HEK293 (cell line): Measurements from ENCODE around the gene UBE3A.

ENCODE experiments used
- CTCF ChIA-PET: fragments of 350-600 bp; formaldehyde crosslinking; extraction: SDS; loops from one replicate; lab custom pipeline; 2021; ENCODE audit warnings: antibody characterized with exemption; lab: Yijun Ruan, JAX
- POLR2A ChIA-PET: fragments of 300-600 bp; formaldehyde crosslinking; extraction: SDS; loops from one replicate; lab custom pipeline; 2020; ENCODE audit warnings: antibody characterized with exemption, inconsistent platforms; lab: Yijun Ruan, JAX
- H3K27ac ChIP-seq: fragments of 200-500 bp; sonication (Bioruptor generic); 2 replicates; pipeline ENCODE4 v1.5.1; 2014; ENCODE audit warnings: low read depth, low read length, control low read depth, inconsistent platforms; ENCODE audit errors: extremely low read depth
- H3K36me3 ChIP-seq, 2 experiments: fragments of 200-500 bp in 1 of 2; sonication (Bioruptor generic) in 1 of 2; 1 replicate in 1 of 2; 2 replicates in 1 of 2; pipeline ENCODE4 v1.5.1; 2014 to 2017; ENCODE audit warnings: inconsistent platforms in 2 of 2, low read length in 2 of 2; ENCODE audit not compliant: control insufficient read depth in 2 of 2, insufficient read depth in 1 of 2
- H3K4me1 ChIP-seq: fragments of 200-500 bp; sonication (Bioruptor generic); 2 replicates; pipeline ENCODE4 v1.5.1; 2014; ENCODE audit warnings: mild to moderate bottlenecking, low read length, inconsistent platforms; ENCODE audit not compliant: control insufficient read depth, insufficient read depth
- H3K4me3 ChIP-seq: 2 replicates; pipeline ENCODE4 v1.5.1; 2011; ENCODE audit warnings: low read depth, mild to moderate bottlenecking, control low read depth, low read length, moderate library complexity
- H3K9me3 ChIP-seq: fragments of 200-500 bp; sonication (Bioruptor generic); 2 replicates; pipeline ENCODE4 v1.5.1; 2014; ENCODE audit warnings: low read depth, low read length, inconsistent platforms; ENCODE audit not compliant: control insufficient read depth, insufficient read depth
- ATF2 ChIP-seq: fragments of 450-650 bp; formaldehyde crosslinking; IDR thresholded peaks from 2 replicates; pipeline ENCODE4 v1.5.1; 2016; ENCODE audit warnings: missing biosample characterization, missing genetic modification characterization, low read depth
- FEZF1 ChIP-seq: fragments of 450-650 bp; formaldehyde crosslinking; IDR thresholded peaks from 2 replicates; pipeline ENCODE4 v1.5.1; 2016; ENCODE audit warnings: missing biosample characterization, missing genetic modification characterization
- GLI2 ChIP-seq: fragments of 450-650 bp; formaldehyde crosslinking; IDR thresholded peaks from 2 replicates; pipeline ENCODE4; 2017; ENCODE audit warnings: missing biosample characterization, missing genetic modification characterization, low read depth, borderline replicate concordance
- GLIS2 ChIP-seq: fragments of 450-650 bp; formaldehyde crosslinking; IDR thresholded peaks from 2 replicates; pipeline ENCODE4 v1.5.1; 2016; ENCODE audit warnings: missing biosample characterization, missing genetic modification characterization
- YY2 ChIP-seq: fragments of 450-650 bp; formaldehyde crosslinking; IDR thresholded peaks from 2 replicates; pipeline ENCODE4 v1.5.1; 2016; ENCODE audit warnings: missing biosample characterization, missing genetic modification characterization
- ZBTB49 ChIP-seq: fragments of 450-650 bp; formaldehyde crosslinking; IDR thresholded peaks from 2 replicates; pipeline ENCODE4 v1.5.1; 2016; ENCODE audit warnings: missing biosample characterization, missing genetic modification characterization, low read depth
- ZFP3 ChIP-seq: fragments of 450-650 bp; formaldehyde crosslinking; IDR thresholded peaks from 2 replicates; pipeline ENCODE4 v1.5.1; 2016; ENCODE audit warnings: low read depth, missing biosample characterization, missing genetic modification characterization
- ZNF10 ChIP-seq: fragments of 450-650 bp; formaldehyde crosslinking; IDR thresholded peaks from 2 replicates; pipeline ENCODE4 v1.5.1; 2017; ENCODE audit warnings: missing biosample characterization, missing genetic modification characterization
- ZNF155 ChIP-seq: fragments of 450-650 bp; formaldehyde crosslinking; IDR thresholded peaks from 2 replicates; pipeline ENCODE4 v1.5.1; 2016; ENCODE audit warnings: missing biosample characterization, missing genetic modification characterization
- ZNF174 ChIP-seq: fragments of 450-650 bp; formaldehyde crosslinking; IDR thresholded peaks from 2 replicates; pipeline ENCODE4 v1.5.0; 2017; ENCODE audit warnings: missing biosample characterization, mild to moderate bottlenecking, missing genetic modification characterization
- ZNF280C ChIP-seq: fragments of 450-650 bp; formaldehyde crosslinking; IDR thresholded peaks from 2 replicates; pipeline ENCODE4 v1.5.1; 2016; ENCODE audit warnings: missing biosample characterization, missing genetic modification characterization
- ZNF280D ChIP-seq: fragments of 450-650 bp; formaldehyde crosslinking; IDR thresholded peaks from 2 replicates; pipeline ENCODE4 v1.5.1; 2016; ENCODE audit warnings: missing biosample characterization, missing genetic modification characterization
- ZNF350 ChIP-seq: fragments of 450-650 bp; formaldehyde crosslinking; IDR thresholded peaks from 2 replicates; pipeline ENCODE4 v1.5.0; 2017; ENCODE audit warnings: missing biosample characterization, mild to moderate bottlenecking, missing genetic modification characterization
- ZNF394 ChIP-seq: fragments of 450-650 bp; formaldehyde crosslinking; IDR thresholded peaks from 2 replicates; pipeline ENCODE4 v1.5.1; 2016; ENCODE audit warnings: missing biosample characterization, missing genetic modification characterization, mild to moderate bottlenecking, moderate library complexity, borderline replicate concordance
- ZNF48 ChIP-seq: fragments of 450-650 bp; formaldehyde crosslinking; IDR thresholded peaks from 2 replicates; pipeline ENCODE4 v1.5.1; 2016; ENCODE audit warnings: missing biosample characterization, missing genetic modification characterization
- ZNF513 ChIP-seq: fragments of 450-650 bp; IDR thresholded peaks from 2 replicates; pipeline ENCODE4 v1.5.1; 2018; ENCODE audit warnings: missing biosample characterization, missing genetic modification characterization
- ZNF596 ChIP-seq: fragments of 450-650 bp; IDR thresholded peaks from 2 replicates; pipeline ENCODE4 v1.5.0; 2018; ENCODE audit warnings: missing biosample characterization, mild to moderate bottlenecking, missing genetic modification characterization, moderate library complexity
- ZNF626 ChIP-seq: fragments of 450-650 bp; sonication (Bioruptor Pico); formaldehyde crosslinking; IDR thresholded peaks from 2 replicates; pipeline ENCODE4 v1.5.1; 2018; ENCODE audit warnings: missing biosample characterization, missing genetic modification characterization, inconsistent platforms
- ZNF629 ChIP-seq: fragments of 450-650 bp; formaldehyde crosslinking; IDR thresholded peaks from 2 replicates; pipeline ENCODE4 v1.5.1; 2017; ENCODE audit warnings: missing biosample characterization, missing genetic modification characterization
- ZNF660 ChIP-seq: fragments of 450-650 bp; IDR thresholded peaks from 2 replicates; pipeline ENCODE4 v1.5.1; 2018; ENCODE audit warnings: missing biosample characterization, mild to moderate bottlenecking, missing genetic modification characterization
- ZNF704 ChIP-seq: fragments of 450-650 bp; formaldehyde crosslinking; IDR thresholded peaks from 2 replicates; pipeline ENCODE4 v1.5.1; 2016; ENCODE audit warnings: missing biosample characterization, missing genetic modification characterization
- ZNF707 ChIP-seq: fragments of 450-650 bp; formaldehyde crosslinking; IDR thresholded peaks from 2 replicates; pipeline ENCODE4 v1.5.1; 2016; ENCODE audit warnings: missing biosample characterization, missing genetic modification characterization
- ZNF776 ChIP-seq: fragments of 450-650 bp; formaldehyde crosslinking; IDR thresholded peaks from 2 replicates; pipeline ENCODE4 v1.5.0; 2017; ENCODE audit warnings: missing biosample characterization, missing genetic modification characterization, borderline replicate concordance
- ZSCAN30 ChIP-seq: fragments of 450-650 bp; IDR thresholded peaks from 2 replicates; pipeline ENCODE4 v1.5.1; 2018; ENCODE audit warnings: missing biosample characterization, mild to moderate bottlenecking, missing genetic modification characterization, moderate library complexity

UBE3A gene

GRCh38 chr15:25415217-25415616, 23.6 kb downstream of the UBE3A start:
- peaks cover 3% of the 10 kb centered on the region for H3K4me1 ChIP-seq
- H3K9me3 ChIP-seq = no peaks in the 10 kb centered on the region
- H3K4me3 ChIP-seq = no peak overlapping the region
- no peaks in the 10 kb centered on the region for H3K36me3 ChIP-seq
- CTCF ChIA-PET = no interaction called here
- no peak for TF ChIP-seq ZNF707 (tag by site-specific recombination)
- no peak for TF ChIP-seq ZNF155 (tag by site-specific recombination)
- no peak for TF ChIP-seq ZNF596 (tag by site-specific recombination)
- TF ChIP-seq ATF2 (tag by site-specific recombination) = peak; percentile 45; the same call in 1 of the 2 replicates
- TF ChIP-seq ZBTB49 (tag by site-specific recombination) = no peak
- no peak for TF ChIP-seq ZNF280D (tag by site-specific recombination)
- TF ChIP-seq ZNF350 (tag by site-specific recombination) = no peak
- TF ChIP-seq GLIS2 (tag by site-specific recombination) = no peak
- TF ChIP-seq, all 188 proteins: peak for 1
- no peak overlapping the region for H3K27ac ChIP-seq
- POLR2A ChIA-PET = no interaction called here

GRCh38 chr15:25410649-25411048, 28.2 kb downstream of the UBE3A start:
- no peaks in the 10 kb centered on the region for H3K36me3 ChIP-seq
- peaks cover 5% of the 10 kb centered on the region for H3K4me1 ChIP-seq
- H3K9me3 ChIP-seq = no peaks in the 10 kb centered on the region
- no peak overlapping the region for H3K4me3 ChIP-seq
- ChIA-PET CTCF (no interaction called here), POLR2A (interaction anchor here (0.6 kb wide), 1 partner anchor 25 kb away, joined by 3 read pairs; no protein-coding TSS in a partner anchor)
- H3K27ac ChIP-seq = no peak overlapping the region
- TF ChIP-seq ZNF704 (tag by site-specific recombination) = no peak
- 0 out of 2 replicates have a peak, but pooled peaks have one; percentile 29 for TF ChIP-seq ZNF629
- TF ChIP-seq ZNF48 = no peak
- no peak for TF ChIP-seq FEZF1
- TF ChIP-seq ZNF626 (tag by site-specific recombination) = no peak
- no peak for TF ChIP-seq ZSCAN30 (tag by site-specific recombination)
- TF ChIP-seq ZNF174 (tag by site-specific recombination) = no peak
- TF ChIP-seq ZNF776 (tag by site-specific recombination) = no peak
- no peak for TF ChIP-seq ZNF660 (tag by site-specific recombination)
- TF ChIP-seq ZNF10 (tag by site-specific recombination) = no peak
- TF ChIP-seq YY2 (tag by site-specific recombination) = no peak
- no peak for TF ChIP-seq GLI2
- peak; percentile 40; the same call in 1 of the 2 replicates for TF ChIP-seq ZNF394 (tag by site-specific recombination)
- TF ChIP-seq ZNF280C = no peak
- TF ChIP-seq ZFP3 (tag by site-specific recombination) = no peak
- TF ChIP-seq ZNF513 (tag by site-specific recombination) = no peak
